ENCODE data around the gene SEC16A.

The SEC16A gene

GRCh38 chr9:136519263-136520052 is 36.6 kb upstream of the SEC16A start:
- DNase-seq, result no peak

- DNase-seq, result no peak
Observed at GRCh38 chr9:136518623-136519022, 35.8 kb upstream of the SEC16A start.

- no peak for DNase-seq
Observed at GRCh38 chr9:136517950-136518349, 35.1 kb upstream of the SEC16A start.

GRCh38 chr9:136517012-136517743 is 34.3 kb upstream of the SEC16A start:
- no peak for DNase-seq

- no peak for DNase-seq
Observed at GRCh38 chr9:136516191-136516654, 33.4 kb upstream of the SEC16A start.

GRCh38 chr9:136515276-136515675 is 32.4 kb upstream of the SEC16A start:
- no peak for DNase-seq

GRCh38 chr9:136514022-136514714 is 31.3 kb upstream of the SEC16A start:
- no peak for DNase-seq

- no peak for DNase-seq
Observed at GRCh38 chr9:136513191-136513590, 30.4 kb upstream of the SEC16A start.

GRCh38 chr9:136512651-136513071 is 29.8 kb upstream of the SEC16A start:
- DNase-seq, result peak in 1 of 2 donors; percentile 39

GRCh38 chr9:136511670-136512592 is 29.1 kb upstream of the SEC16A start:
- no peak for DNase-seq

- no peak for DNase-seq
Observed at GRCh38 chr9:136511144-136511669, 28.4 kb upstream of the SEC16A start.

- DNase-seq, result no peak
Observed at GRCh38 chr9:136510561-136510960, 27.7 kb upstream of the SEC16A start.

- no peak for DNase-seq
Observed at GRCh38 chr9:136509549-136509948, 26.7 kb upstream of the SEC16A start.

GRCh38 chr9:136508729-136509500 is 26.1 kb upstream of the SEC16A start:
- DNase-seq, result no peak

- no peak for DNase-seq
Observed at GRCh38 chr9:136507992-136508375, 25.1 kb upstream of the SEC16A start.

- no peak for DNase-seq
Observed at GRCh38 chr9:136507221-136507991, 24.6 kb upstream of the SEC16A start.

GRCh38 chr9:136506425-136506824 is 23.6 kb upstream of the SEC16A start:
- DNase-seq, result no peak

GRCh38 chr9:136505406-136506403 is 22.9 kb upstream of the SEC16A start:
- no peak for DNase-seq

Measured in activated CD4-positive, alpha-beta T cell treated with anti-CD3 and anti-CD28 coated beads for 4 hours (primary cell).